ENCODE results near the gene LAMA5.

Gene LAMA5

DNA sequence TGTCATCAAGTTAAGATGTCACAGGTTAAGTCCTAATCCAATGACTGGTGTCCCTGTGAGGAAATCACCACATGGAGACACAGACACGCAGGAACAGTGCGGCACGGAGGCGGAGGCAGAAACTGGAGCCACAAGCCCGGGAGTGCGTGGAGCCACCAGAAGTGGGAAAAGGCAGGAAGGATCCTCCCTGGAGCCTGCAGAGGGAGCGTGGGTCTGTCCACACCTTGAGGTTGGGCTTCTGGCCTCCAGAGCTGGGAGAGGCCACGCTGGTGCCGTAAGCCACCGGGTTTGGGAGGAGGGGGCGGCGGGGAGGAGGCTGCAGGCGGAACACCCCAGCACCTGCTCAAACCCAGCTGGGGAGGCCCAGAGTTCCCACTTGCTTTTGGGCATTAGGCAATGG is 36.2 kb upstream of the LAMA5 start:
- DNase-seq (ENCODE audit: low read depth) = no peak

GRCh38 chr20:62402456-62403150 is 35.5 kb upstream of the LAMA5 start:
- DNase-seq (ENCODE audit: low read depth) = no peak

DNA sequence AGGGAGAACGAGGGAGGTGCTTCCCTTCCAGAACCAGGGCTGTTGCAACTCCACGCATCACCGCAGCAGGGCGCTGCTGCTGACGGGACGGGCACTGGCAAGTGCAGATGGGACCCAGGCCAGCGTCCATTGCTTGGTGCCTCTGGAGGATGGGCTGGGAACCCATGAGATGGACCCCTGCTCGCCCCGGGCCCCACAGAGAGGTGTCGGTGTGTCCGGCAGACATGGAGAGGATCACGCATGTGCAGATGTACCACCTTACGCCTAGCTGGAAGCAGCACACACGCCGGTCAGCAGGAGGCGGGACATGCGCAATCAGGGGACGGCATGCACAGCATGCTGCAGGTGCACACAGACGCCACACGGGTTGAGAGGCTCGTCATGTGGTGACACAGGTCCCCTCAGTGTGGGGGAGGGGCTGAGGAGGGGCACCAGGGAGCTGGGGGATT is 34.2 kb upstream of the LAMA5 start:
- no peak for DNase-seq (ENCODE audit: low read depth)

DNA sequence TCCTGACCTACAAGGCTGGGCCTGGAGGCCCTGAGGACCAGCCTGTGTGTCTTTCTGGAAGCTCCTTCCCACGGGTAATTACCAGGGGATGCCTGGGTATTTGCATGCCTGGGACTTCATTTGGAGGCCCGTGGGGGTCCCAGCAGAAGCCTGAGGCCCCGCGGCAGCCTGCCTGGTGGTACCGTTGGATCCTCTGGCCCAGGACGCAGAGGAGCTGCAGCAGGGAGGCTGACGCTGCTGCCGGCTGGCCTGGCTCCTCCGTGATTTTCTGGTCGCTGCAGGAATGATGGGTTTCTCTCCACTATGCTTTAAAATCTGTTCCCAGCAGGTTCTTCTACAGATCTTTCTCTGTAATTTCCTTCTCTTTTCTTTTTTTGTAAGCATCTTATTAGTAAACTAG is 33.4 kb upstream of the LAMA5 start:
- no peak for DNase-seq (ENCODE audit: low read depth)

DNA sequence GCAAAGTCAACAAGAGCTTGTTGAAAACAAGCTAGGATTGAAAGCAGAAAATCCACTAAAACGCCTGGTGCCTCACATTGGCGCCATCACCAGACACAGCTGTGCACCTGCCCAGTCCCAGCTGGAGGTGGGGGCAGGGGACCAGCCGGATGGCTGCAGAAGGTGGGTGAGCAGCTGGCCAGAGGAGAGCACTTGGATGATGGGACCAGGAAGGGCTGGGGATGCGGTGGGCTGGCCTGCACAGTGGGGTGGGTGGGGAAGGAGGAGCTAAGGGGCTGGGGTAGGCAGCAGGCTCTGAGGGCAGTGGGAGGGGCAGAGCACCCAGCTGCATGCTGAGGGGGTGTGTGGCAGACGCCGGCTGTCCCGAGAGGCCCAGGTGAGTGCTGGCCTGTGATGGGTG is 32.9 kb upstream of the LAMA5 start:
- no peak for DNase-seq (ENCODE audit: low read depth)

DNA sequence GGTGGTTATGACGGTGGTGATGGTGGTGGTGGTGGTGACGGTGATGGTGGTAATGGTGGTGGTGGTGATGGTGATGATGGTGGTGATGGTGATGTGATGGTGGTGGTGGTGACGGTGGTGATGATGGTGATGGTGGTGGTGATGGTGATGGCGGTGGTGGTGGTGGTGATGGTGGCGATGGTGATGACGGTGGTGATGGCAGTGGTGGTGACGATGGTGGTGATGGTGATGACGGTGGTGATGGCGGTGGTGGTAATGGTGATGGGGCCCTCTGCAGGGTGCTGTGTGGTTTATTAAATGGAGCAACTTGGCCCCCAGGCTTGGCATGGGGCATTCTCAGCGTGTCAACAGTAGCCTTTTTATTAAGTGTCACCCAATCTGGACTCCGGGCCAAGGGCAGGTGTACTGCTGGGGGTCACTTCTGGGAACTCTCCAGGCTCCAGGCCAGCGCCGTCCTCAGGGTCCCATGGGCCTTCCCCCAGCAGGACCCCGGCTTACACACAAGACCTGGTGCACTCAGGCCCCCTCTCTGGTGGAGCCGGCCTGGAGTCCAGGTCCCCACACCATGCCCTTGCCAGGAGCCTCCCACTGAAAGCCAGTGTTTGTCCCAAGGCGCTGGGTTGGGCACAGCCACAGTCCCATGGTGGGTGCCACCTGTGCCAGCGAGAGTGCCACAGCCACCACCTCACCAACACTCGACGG is 31.2 kb upstream of the LAMA5 start:
- no peak for DNase-seq (ENCODE audit: low read depth)

- DNase-seq (ENCODE audit: low read depth) = no peak
Observed at GRCh38 chr20:62396367-62397239, 29.5 kb upstream of the LAMA5 start.

DNA sequence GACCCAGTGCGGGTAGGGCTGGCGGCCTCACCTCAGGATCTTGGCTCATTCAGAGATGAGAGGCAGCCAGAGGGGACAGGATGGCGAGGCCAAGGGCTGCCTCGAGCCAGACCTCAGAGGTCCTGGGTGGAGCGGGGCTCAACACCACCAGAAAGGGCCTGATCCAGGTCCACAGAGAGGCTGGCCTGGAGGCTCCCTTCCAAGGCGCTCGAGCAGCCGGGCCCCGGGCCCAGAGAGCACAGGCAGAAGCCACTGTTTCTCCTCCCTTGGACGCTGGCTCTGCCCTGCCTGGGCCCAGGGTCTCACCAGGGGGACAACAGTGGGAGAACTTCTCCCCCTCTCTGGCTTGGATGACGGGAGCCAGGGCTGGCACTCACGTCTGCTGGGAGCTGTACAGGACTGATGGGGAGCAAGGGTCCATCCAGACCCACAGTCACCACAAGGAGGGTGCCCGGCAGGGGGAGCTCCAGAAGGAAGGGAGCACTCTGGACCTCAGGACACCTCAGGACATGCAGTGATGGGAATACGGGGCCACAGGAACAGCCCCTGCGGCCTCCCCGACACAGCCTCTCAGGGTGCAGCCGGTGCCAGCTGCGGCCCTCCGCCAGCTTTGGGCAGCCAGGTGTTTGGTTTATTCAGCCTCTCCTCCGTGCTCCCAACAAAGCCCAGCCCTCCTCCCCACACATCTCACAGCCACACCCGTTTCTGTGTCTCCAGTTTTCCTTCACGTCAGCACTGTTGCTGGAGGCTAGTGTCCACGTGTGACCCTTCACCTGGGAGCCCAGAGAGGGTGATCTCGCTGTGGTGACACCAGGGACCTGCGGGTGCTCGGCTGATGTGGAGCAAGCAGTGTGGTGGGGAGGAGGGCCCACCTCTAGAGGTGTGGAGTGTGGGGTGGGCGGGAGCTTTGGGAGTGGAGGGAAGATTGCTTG is 28.5 kb upstream of the LAMA5 start:
- DNase-seq (ENCODE audit: low read depth) = no peak

- no peak for DNase-seq (ENCODE audit: low read depth)
Observed at GRCh38 chr20:62394248-62395245, 27.4 kb upstream of the LAMA5 start.

GRCh38 chr20:62393830-62394229 is 26.7 kb upstream of the LAMA5 start:
- DNase-seq (ENCODE audit: low read depth) = no peak

GRCh38 chr20:62393335-62393665 is 26.2 kb upstream of the LAMA5 start:
- no peak for DNase-seq (ENCODE audit: low read depth)

DNA sequence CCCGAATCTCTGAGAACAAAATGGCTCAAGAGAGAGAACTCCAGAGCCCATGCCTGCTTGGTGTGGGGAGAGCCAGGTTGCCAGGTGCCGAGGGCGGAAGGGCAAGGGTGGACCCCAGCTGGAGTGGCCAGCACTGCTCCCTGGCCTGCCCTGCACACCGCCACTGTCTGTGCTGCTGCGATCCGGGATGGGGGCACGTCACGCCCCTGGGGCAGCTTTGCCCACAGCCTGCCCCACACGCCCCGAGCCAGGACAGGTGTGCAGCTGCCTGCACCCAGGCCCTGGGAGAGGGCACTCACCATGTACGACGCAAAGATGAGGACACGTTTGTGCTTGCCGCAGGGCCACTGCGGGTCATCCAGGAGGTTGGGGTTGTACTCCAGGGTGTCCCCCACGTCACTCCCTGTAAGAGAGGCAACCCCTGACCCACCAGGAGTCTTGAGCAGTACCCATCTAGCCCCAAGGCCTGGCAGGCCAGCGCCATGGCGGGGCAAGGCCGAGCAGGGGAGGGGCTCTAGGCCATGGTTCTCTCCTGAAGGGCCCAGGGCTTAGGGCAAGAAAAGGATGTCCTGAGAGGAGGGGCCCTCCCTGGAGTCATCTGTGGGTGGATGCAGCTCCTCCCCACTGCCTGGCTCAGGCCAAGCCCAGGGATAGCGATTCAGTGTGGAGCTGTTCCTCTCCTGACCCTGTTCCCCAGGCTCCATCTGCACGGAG is 25.7 kb upstream of the LAMA5 start:
- no peak for DNase-seq (ENCODE audit: low read depth)

DNA sequence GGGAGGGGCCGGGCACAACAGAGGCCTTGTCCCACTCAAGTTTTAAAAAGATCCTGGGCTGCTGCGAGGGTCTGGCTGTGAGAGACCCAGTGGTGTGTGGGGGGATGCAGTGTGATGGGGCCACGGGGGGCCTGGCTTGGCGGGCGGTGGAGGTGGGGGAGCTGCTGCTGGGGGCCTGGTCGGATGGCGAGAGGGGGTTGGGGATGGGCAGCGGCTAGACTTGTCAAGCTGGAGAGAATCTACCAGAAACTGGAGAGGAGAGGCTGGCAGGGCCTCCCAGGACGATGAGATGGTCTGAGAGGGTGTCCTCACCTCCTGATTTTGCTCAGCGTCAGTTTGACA is 24.9 kb upstream of the LAMA5 start:
- DNase-seq (ENCODE audit: low read depth) = no peak

DNA sequence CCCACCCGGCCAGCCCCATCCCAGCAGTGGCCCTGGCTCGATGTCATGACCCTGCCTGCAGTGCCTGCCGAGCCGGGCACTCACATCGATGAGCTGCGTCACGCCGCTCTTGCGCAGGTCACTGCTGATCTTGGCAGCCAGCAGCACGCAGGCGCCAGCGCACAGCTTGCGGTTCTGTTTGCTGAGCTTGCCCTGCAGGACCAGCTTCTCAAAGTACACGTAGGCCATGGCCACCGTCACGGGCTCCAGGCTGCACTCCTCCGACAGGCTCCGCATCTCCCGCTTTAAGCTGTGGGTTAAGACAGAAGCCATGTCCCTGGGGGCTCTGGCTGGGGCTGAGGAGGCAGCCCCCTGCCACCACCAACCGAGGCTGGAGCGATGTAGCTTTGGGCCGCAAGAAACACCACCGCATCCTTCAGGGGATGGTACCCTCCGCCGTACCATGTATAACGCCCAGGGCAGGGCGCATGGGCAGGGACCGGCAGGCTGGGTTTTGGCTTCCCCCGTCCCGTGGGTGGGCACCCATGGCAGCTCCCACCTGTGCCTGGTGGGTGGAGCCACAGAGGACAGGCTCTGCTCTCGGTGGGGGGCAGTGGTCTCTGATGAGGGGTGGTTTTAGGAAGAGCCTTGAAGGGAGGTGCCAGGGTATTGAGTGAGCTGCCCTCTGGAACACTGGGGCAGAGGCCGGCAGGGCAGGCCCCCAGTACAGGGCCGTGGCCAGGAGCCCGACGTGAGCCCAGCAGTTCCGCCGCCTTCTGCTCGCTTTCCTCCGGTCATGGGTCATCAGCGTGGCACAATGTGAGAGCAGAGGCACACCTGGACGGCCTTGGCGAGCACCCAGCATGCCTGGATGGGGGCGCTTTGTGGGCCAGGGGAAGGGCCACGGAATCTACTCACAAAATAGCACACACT is 24.3 kb upstream of the LAMA5 start:
- no peak for DNase-seq (ENCODE audit: low read depth)

DNA sequence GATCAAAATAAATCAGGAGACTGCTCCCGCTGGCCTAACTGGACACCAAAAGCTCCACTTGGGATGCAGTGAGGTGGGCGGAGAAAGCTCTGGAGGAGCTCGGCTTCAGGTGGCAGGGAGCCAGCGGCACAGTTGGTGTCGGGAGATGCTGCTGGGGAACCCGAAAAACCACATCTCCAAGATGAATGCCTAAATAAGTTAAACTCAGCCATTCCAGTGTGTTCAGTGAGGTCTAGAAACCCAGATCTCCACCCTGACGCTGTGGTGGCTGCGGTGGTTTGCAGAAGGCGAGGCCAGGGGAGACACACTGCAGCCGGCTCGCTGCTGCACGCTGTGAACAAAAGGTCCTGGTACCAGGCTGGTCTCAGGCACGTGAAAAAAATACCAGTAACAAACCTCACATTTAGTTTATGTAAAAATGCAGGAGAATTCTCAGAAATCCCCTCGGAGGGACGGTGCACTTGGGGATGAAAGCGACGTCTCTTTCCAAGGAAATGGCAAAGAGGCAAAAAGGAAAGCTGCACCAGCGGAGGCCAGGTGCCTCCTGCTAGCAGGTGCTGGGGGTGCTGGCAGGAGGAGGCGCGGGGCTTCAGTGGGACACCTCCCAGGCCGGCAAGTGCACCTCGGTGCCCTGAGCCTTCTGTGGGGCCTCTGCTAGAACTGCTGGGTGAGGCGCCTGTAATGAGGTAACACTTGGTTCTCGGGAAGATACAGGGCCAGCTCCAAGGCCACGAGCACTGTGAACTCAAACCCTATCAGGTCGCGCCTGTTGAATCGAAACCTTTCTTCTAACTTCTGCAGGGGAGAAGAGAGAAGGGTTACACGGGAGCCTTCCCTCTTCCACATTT is 23.4 kb upstream of the LAMA5 start:
- no peak for DNase-seq (ENCODE audit: low read depth)

DNA sequence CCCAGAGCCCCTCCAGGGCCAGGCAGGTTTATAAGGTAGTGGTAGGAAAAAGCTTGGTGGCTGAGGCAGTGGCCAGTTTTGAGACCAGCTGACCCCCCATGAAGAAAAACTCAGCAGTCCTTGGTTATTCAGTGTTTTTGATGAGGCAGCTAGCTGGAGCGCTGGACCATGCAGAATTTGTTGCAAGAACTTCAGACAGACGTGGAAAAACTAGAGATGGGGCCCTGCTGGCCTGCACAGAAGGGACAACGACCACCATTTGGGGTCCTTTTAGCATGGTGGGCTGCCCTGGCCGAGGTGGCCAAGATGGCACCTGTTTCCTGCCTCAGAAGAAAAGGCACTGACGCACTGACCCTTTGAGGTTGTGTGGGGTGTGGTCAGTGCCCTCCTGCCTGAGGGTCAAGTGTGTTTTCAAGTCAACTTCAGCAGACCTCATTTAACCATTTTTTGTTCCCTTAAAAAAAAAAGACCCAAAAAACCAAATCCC is 22.5 kb upstream of the LAMA5 start:
- no peak for DNase-seq (ENCODE audit: low read depth)

GRCh38 chr20:62388839-62389600 is 21.9 kb upstream of the LAMA5 start:
- DNase-seq (ENCODE audit: low read depth) = no peak
